GM12875 (cell line): ENCODE results near the gene IFNL2.
"Not testable (repeated sequence)": the region's sequence is repeated elsewhere in the genome, so short reads cannot be mapped to it uniquely, and the experiment has no call there.

Source experiments
- H3K4me3 ChIP-seq: one replicate; pipeline ENCODE4 v1.5.1; 2011; ENCODE audit warnings: low read depth, low read length, control low read depth
- TF ChIP-seq, protein P1 (sequence below): IDR thresholded peaks from 2 replicates; pipeline ENCODE4 v1.5.1; 2011; ENCODE audit warnings: low read depth, mild to moderate bottlenecking, control low read depth, inconsistent platforms, low read length, moderate library complexity, borderline replicate concordance; ENCODE audit not compliant: insufficient read depth

Gene IFNL2

DNA sequence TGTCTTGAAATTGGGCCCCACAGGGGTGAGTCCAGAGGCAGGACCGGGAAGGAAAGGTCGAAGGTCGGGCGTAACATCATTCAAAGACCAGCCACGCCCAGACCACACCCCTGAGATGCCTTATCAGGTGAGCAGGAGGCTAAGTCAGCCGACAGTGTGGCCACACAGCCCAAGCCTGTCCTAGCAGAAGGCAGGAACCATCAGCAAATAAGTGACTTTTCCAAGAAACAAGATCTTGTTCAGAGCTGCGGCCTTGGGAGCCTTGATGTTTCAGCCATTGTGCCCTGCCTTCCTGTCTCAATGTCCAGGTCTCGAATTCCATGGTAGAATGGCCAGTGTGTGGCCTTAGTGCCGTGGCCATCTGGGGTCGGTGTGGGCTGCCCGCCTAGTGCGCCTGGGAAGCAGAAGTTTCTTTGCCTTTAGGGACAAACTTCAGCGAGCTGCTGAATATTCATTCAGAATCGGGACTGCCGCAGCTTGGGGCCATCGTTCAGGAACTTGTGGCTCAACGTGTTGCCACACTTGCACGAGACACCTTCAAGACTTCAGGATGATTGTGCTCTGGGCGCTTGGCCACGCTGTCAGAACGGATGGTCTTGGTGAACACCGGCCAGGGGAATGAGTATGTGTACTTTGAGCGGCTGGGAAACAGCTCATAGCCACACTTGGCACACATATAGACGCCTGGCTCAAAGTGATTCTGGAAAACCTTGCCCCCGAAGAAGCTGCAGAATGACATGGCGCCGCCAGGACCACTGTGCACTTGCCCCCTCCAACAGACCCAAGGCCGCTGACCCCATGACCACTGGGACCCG, 13.5 kb upstream of the IFNL2 start:
- H3K4me3 ChIP-seq: no peak overlapping the region
- TF ChIP-seq, protein P1, sequence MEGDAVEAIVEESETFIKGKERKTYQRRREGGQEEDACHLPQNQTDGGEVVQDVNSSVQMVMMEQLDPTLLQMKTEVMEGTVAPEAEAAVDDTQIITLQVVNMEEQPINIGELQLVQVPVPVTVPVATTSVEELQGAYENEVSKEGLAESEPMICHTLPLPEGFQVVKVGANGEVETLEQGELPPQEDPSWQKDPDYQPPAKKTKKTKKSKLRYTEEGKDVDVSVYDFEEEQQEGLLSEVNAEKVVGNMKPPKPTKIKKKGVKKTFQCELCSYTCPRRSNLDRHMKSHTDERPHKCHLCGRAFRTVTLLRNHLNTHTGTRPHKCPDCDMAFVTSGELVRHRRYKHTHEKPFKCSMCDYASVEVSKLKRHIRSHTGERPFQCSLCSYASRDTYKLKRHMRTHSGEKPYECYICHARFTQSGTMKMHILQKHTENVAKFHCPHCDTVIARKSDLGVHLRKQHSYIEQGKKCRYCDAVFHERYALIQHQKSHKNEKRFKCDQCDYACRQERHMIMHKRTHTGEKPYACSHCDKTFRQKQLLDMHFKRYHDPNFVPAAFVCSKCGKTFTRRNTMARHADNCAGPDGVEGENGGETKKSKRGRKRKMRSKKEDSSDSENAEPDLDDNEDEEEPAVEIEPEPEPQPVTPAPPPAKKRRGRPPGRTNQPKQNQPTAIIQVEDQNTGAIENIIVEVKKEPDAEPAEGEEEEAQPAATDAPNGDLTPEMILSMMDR: no peak

DNA sequence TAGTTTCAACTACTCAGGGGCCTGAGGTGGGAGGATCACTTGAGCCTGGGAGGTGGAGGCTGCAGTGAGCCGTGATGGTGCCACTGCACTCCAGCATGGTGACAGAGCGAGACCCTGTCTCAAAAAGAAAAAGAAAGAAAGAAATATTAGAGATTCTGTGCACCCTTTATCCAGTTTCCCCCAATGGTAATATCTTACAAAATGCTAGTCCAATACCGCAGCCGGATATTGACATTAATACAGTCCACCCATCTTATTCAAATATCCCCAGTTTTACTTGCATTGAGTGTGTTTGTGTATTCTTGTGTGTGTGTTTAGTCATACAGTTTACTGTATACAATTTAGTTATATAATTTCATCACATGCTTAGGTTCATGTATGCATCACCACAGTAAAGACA, 11.0 kb upstream of the IFNL2 start:
- TF ChIP-seq, protein P1: no peak
- H3K4me3 ChIP-seq: no peak overlapping the region

DNA sequence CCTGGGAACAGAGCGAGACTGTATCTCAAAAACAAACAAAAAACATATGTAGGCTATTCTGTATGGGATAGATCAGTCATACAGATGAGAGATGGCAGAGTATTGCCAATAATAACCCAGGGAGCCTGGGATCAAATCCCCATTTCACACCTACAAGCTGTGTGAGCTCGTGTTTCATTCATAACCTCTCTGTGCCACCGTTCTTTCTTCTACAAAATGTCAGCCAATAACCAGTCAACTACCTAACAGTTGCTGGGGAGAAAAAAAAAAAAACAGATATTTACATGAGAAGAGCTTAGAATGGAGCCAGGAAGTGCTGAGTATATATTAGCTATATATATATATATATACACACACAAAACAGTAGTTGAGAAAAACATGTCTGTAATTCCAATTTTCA, 6.5 kb upstream of the IFNL2 start:
- H3K4me3 ChIP-seq: no peak overlapping the region
- TF ChIP-seq, protein P1: no peak

DNA sequence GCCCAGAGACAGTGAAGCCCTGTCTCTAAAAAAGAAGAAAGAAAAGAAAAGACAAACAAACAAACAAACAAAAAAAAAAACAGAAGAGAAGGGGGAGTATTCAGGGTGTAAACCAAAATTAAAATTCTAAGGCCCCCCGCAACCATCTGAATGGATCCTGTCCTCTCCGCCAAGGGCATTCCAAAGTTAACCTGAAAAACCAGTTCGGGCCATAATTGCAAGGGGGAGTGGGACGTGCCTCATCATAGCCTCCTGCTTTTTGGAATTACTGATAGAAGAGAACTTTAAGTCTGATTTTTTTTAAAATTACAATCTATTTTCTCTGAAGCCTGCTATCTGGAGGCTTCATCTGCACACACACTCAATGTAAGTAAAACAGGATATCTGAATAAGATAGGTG, 5.7 kb upstream of the IFNL2 start:
- no peak overlapping the region for H3K4me3 ChIP-seq
- TF ChIP-seq, protein P1: no peak

DNA sequence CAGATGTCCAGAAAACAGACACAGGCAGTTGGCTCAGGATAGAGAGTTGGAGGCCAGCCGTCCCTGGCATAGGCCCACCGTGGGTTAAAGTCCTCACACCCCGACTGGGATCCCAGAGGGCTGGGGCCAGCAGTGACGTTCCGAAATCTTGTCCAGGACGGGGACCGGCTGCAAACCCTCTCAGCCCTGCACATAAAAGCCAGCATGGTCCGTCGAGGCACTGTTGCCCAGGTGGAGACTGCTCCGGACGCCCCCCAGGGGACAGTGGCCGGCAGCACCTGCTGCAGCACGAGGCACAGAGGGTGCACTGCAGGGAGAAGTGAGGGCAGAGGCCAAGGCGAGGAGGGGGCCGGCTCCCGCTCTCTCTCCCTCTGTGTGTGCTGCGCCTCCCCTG, 4.3 kb upstream of the IFNL2 start:
- no peak overlapping the region for H3K4me3 ChIP-seq
- TF ChIP-seq, protein P1: no peak

DNA sequence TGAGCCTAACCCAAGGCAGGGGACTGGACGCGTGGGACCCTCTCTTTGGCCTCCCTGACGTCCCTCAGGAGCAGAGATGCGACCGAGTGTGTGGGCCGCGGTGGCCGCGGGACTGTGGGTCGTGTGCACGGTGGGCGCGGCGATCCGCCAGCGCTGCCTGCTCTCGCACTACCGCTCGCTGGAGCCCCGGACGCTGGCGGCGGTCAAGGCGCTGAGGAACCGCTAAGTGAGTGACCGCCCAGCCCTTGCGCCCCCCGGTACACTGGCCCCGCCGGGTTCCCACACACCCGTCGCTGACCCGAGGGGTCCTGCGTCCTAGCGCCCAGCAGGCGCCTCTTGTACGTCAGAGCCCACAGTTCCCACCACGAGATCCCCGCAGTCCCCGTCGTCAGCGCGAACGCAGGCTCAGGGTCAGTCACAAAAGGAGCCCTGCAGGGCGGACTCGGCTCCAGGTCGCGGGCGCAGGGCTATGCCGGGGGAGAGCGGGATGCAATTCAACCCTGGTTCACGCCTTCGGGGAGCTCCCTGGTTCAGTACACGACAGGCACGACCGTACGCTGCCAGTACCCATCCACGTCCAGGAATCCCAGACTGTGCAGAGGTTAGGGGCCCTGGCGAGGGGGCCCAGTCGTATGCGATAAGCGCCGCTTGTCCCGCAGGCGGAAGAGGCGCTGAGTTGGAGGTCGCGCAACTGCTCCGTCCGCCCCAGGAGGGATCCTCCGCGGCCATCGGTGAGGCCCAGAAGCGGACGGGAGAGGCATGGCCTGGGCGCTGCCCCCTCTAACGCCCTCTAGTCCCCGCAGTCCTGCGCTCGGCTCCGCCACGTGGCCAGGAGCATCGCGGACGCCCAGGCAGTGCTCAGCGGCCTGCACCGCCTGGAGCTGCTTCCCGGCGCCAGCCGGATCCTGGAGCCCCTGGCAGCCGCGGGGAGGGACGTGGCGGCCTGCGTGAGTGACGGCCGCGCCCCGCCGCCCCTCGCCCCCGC, 3.6 kb upstream of the IFNL2 start:
- H3K4me3 ChIP-seq: no peak overlapping the region
- TF ChIP-seq, protein P1: no peak

DNA sequence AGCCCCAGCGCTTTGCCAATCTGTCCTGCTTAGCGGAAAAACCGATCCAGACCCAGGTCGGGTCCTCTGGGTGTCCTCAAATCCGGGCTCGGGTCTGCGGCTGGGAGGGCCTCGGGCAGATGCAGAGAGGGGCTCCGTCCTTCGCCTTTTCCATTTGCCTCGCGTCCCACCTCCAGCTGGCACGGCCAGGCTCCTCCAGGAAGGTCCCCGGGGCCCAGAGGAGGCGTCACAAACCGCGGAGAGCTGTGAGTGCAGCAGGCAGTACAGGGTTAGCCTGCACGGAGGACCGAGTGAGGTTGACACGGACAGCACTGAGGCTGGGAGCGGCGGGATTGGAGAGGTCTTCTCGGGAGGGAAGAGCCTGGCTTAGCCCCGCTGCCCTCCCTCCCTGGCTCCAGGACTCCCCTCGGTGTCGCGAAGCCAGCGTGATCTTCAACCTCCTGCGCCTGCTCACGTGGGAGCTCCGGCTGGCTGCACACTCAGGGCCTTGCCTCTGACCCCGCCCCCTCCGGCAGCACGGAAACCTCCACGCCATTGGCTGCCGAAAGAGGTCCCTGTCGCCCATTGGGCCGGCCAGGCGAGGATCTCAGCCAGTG, 2.8 kb upstream of the IFNL2 start:
- no peak overlapping the region for H3K4me3 ChIP-seq
- TF ChIP-seq, protein P1: no peak

DNA sequence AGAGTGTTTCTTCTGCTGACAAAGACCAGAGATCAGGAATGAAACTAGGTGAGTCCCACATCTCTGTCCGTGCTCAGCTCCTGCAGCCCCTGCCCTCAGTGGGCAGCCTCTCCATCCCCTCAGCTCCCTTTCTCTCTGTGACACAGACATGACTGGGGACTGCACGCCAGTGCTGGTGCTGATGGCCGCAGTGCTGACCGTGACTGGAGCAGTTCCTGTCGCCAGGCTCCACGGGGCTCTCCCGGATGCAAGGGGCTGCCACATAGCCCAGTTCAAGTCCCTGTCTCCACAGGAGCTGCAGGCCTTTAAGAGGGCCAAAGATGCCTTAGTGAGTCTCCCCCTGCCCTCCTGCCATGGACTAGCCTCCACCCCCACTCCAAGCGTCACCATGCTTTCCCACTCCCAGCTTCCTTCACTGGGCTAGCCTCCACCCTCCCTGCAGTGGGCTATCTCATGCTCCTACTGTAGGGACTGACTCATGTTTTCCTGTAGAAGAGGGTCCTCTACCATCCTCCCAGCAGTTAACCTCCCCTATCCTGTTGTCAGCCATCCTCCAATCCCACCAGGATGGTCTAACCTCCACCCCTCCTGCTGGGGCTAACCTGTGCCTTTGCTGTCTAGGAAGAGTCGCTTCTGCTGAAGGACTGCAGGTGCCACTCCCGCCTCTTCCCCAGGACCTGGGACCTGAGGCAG, 481 bp downstream of the IFNL2 start:
- not testable (repeated sequence) for H3K4me3 ChIP-seq

DNA sequence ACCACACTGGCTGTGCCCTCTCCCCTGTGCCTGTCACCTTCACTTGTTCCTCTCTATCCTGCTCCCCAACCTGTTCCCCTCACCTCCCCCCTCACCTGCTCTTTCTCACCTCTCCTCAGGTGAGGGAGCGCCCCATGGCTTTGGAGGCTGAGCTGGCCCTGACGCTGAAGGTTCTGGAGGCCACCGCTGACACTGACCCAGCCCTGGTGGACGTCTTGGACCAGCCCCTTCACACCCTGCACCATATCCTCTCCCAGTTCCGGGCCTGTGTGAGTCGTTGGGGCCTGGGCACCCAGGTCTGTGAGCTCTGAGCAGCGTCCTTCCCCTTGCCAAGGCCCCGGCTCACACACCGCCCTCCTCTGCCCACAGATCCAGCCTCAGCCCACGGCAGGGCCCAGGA, 1.2 kb downstream of the IFNL2 start:
- H3K4me3 ChIP-seq: not testable (repeated sequence)
